SJSA1 (cell line): ENCODE results near the gene KRT10. TPM values are rescaled to one million over a fixed set of nuclear protein-coding genes. Genes with fewer than 3 reads are reported as not detected.
"Not testable (repeated sequence)": the region's sequence is repeated elsewhere in the genome, so short reads cannot be mapped to it uniquely, and the experiment has no call there.

Experiments used
- DNase-seq, 2 experiments: peaks; one replicate each; pipeline ENCODE4 v3.0.0-alpha.2; 2015 to 2020; ENCODE audit warnings: low spot score in 2 of 2, low read depth in 1 of 2
- H3K27ac ChIP-seq: fragments of 250-450 bp; sonication (Bioruptor Pico); 2 replicates; pipeline ENCODE4 v1.5.1; 2020; ENCODE audit warnings: mild to moderate bottlenecking, moderate library complexity
- H3K27me3 ChIP-seq: fragments of 250-450 bp; sonication (Bioruptor Pico); replicated peaks from 2 replicates; pipeline ENCODE4 v1.5.1; 2020; ENCODE audit warnings: mild to moderate bottlenecking, moderate library complexity
- H3K36me3 ChIP-seq: fragments of 250-450 bp; sonication (Bioruptor Pico); 2 replicates; pipeline ENCODE4 v1.5.1; 2020; ENCODE audit warnings: mild to moderate bottlenecking
- H3K4me1 ChIP-seq: fragments of 250-450 bp; sonication (Bioruptor Pico); replicated peaks from 2 replicates; pipeline ENCODE4 v1.6.1; 2021; ENCODE audit warnings: mild to moderate bottlenecking
- H3K4me3 ChIP-seq: fragments of 250-450 bp; sonication (Bioruptor Pico); 2 replicates; pipeline ENCODE4 v1.5.1; 2020; ENCODE audit warnings: mild to moderate bottlenecking
- H3K9me3 ChIP-seq: fragments of 250-450 bp; sonication (Bioruptor Pico); replicated peaks from 2 replicates; pipeline ENCODE4 v1.5.1; 2020; ENCODE audit warnings: mild to moderate bottlenecking
- total RNA-seq: library from RNA; depleted of rRNA; stranded (reverse); fragments of >200 nt; shearing (Covaris generic); gene quantifications from 2 replicates; pipeline ENCODE4 v1.2.3, GENCODE V29; 2014

KRT10 gene
- total RNA-seq, 1 experiment from 2014 or later = 73.0 TPM

GRCh38 chr17:40824015-40824832, 1.8 kb upstream of the KRT10 start:
- Histone ChIP-seq H3K4me3 (no peak overlapping the region), H3K4me1 (peaks cover 47% of the 10 kb centered on the region), H3K36me3 (no peaks in the 10 kb centered on the region), H3K27ac (no peak overlapping the region), H3K9me3 (no peaks in the 10 kb centered on the region), H3K27me3 (no peaks in the 10 kb centered on the region)
- DNase-seq = no peak

GRCh38 chr17:40821536-40821935, 878 bp downstream of the KRT10 start:
- H3K27me3 ChIP-seq = no peaks in the 10 kb centered on the region
- peaks cover 17% of the 10 kb centered on the region for H3K36me3 ChIP-seq
- no peak overlapping the region for H3K4me3 ChIP-seq
- H3K9me3 ChIP-seq = no peaks in the 10 kb centered on the region
- no peak overlapping the region for H3K27ac ChIP-seq
- H3K4me1 ChIP-seq = peaks cover 34% of the 10 kb centered on the region
- peak in 1 of 2 experiments; percentile 28 for DNase-seq

GRCh38 chr17:40820228-40820838, 2.1 kb downstream of the KRT10 start:
- peaks cover 34% of the 10 kb centered on the region for H3K4me1 ChIP-seq
- no peak overlapping the region for H3K27ac ChIP-seq
- DNase-seq = no peak
- H3K36me3 ChIP-seq = peaks cover 18% of the 10 kb centered on the region
- H3K27me3 ChIP-seq = no peaks in the 10 kb centered on the region
- H3K9me3 ChIP-seq = no peaks in the 10 kb centered on the region
- no peak overlapping the region for H3K4me3 ChIP-seq

- Histone ChIP-seq H3K27me3 (no peaks in the 10 kb centered on the region), H3K4me3 (peak overlapping the region; percentile 78), H3K36me3 (peaks cover 18% of the 10 kb centered on the region), H3K27ac (peak overlapping the region; percentile 85), H3K4me1 (peaks cover 34% of the 10 kb centered on the region), H3K9me3 (no peaks in the 10 kb centered on the region)
- DNase-seq = no peak
Observed at GRCh38 chr17:40819528-40820125, 2.8 kb downstream of the KRT10 start.

DNA sequence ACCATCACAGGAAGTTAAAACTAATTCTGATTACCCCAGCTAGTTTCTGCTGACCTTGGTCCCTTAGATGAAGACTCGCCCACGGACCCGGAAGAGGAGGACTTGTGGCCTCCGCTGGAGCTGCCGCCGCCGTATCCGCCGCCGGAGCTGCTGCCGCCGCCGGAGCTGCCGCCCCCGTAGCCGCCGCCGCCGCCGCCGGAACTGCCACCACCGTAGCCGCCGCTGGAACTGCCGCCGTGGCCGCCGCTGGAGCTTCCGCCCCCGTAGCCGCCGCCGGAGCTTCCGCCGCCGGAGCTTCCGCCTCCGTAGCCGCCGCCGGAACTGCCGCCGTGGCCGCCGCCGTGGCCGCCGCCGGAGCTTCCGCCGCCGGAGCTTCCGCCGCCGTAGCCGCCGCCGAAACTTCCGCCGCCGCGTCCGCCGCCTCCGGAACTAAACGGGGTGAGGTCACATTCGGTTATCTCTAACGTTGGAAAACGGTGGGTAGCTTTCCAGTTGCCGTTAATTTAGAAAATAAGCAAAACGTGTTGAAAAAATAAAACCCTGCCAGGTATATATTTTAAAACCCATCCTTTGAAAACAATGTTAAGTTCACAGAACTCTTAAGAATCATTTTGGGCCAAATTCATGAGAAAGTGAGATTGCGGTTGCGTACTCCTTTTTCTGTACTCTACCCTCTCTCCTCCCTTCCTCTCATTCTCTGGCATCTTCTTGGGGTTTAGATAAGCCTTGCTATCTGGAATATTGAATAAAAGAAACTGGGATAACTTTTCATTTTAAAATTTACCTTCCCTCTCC, 3.5 kb downstream of the KRT10 start:
- Histone ChIP-seq H3K36me3 (peaks cover 18% of the 10 kb centered on the region), H3K4me1 (peaks cover 38% of the 10 kb centered on the region), H3K4me3 (peak overlapping the region; percentile 78), H3K27me3 (no peaks in the 10 kb centered on the region), H3K27ac (peak overlapping the region; percentile 85), H3K9me3 (no peaks in the 10 kb centered on the region)
- peak; percentile 76 to 82 for DNase-seq

- DNase-seq = peak in 1 of 2 experiments; percentile 16
Observed at GRCh38 chr17:40818343-40818732, 4.1 kb downstream of the KRT10 start.

GRCh38 chr17:40817103-40817682, 5.2 kb downstream of the KRT10 start:
- Histone ChIP-seq H3K9me3 (no peaks in the 10 kb centered on the region), H3K27ac (no peak overlapping the region), H3K4me1 (peaks cover 39% of the 10 kb centered on the region), H3K4me3 (no peak overlapping the region), H3K36me3 (peaks cover 18% of the 10 kb centered on the region), H3K27me3 (no peaks in the 10 kb centered on the region)
- DNase-seq = no peak

More at GRCh38 chr17:40818343-40818732, 4.1 kb downstream of the KRT10 start:
- Histone ChIP-seq H3K4me1 (peaks cover 42% of the 10 kb centered on the region), H3K9me3 (no peaks in the 10 kb centered on the region), H3K4me3 (peak overlapping the region; percentile 78), H3K27me3 (no peaks in the 10 kb centered on the region), H3K36me3 (peaks cover 18% of the 10 kb centered on the region), H3K27ac (peak overlapping the region; percentile 85)

DNA sequence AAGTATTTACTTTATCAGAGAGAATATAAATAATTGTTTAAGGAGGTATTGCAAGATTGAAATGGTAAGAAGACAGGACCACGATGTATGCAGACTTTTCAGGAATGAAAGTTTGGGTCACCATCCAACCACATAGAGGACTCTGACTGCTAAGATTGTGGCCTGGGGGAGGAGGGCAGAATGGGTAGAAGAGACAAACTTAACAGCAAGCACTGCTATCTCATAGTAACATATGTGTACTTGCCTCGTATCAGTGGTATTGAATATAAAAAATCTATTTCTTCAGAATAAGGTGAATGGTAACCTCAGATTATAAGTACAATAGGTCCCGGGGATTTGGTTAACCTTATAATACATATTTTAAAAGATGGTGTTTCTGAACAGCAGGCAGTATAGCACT, 5.8 kb downstream of the KRT10 start:
- DNase-seq = no peak
- Histone ChIP-seq H3K27ac (no peak overlapping the region), H3K36me3 (peaks cover 18% of the 10 kb centered on the region), H3K4me3 (no peak overlapping the region), H3K27me3 (no peaks in the 10 kb centered on the region), H3K9me3 (no peaks in the 10 kb centered on the region), H3K4me1 (peaks cover 32% of the 10 kb centered on the region)

DNA sequence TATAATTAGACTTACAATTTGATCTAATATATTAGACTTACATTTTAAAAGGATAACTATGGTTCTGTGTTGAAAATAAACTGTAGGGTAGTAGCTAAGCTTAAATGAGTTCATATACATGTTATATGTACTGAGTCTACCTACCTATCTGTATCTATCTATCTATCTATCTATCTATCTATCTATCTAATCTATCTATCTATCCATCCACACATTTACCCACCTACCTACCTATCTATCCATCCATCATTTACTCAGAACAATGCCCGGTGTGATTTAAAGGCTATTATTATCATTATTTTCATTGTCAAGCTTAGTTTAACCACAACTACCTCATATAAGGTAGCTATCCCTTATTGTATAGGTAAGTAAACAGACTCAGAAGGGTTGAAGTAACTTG, 7.0 kb downstream of the KRT10 start:
- H3K4me1 ChIP-seq = peaks cover 30% of the 10 kb centered on the region
- no peak overlapping the region for H3K4me3 ChIP-seq
- H3K36me3 ChIP-seq = peaks cover 18% of the 10 kb centered on the region
- no peaks in the 10 kb centered on the region for H3K9me3 ChIP-seq
- H3K27me3 ChIP-seq = no peaks in the 10 kb centered on the region
- DNase-seq = no peak
- no peak overlapping the region for H3K27ac ChIP-seq

- H3K27me3 ChIP-seq, DNase-seq, H3K9me3 ChIP-seq, H3K27ac ChIP-seq, H3K4me3 ChIP-seq: not testable (repeated sequence)
- Histone ChIP-seq H3K4me1 (peaks cover 30% of the 10 kb centered on the region), H3K36me3 (peaks cover 18% of the 10 kb centered on the region)
Observed at GRCh38 chr17:40814657-40815056, 7.8 kb downstream of the KRT10 start.

- peak in 1 of 2 experiments; percentile 33 for DNase-seq
- Histone ChIP-seq H3K27me3 (no peaks in the 10 kb centered on the region), H3K36me3 (peaks cover 18% of the 10 kb centered on the region), H3K27ac (no peak overlapping the region), H3K9me3 (no peaks in the 10 kb centered on the region), H3K4me1 (peaks cover 33% of the 10 kb centered on the region), H3K4me3 (no peak overlapping the region)
Observed at GRCh38 chr17:40813804-40814203, 8.6 kb downstream of the KRT10 start.

- Histone ChIP-seq H3K4me1 (peaks cover 36% of the 10 kb centered on the region), H3K36me3 (peaks cover 11% of the 10 kb centered on the region), H3K27me3 (no peaks in the 10 kb centered on the region), H3K27ac (no peak overlapping the region), H3K4me3 (no peak overlapping the region), H3K9me3 (no peaks in the 10 kb centered on the region)
- DNase-seq = no peak
Observed at GRCh38 chr17:40812639-40813038, 9.8 kb downstream of the KRT10 start.

DNA sequence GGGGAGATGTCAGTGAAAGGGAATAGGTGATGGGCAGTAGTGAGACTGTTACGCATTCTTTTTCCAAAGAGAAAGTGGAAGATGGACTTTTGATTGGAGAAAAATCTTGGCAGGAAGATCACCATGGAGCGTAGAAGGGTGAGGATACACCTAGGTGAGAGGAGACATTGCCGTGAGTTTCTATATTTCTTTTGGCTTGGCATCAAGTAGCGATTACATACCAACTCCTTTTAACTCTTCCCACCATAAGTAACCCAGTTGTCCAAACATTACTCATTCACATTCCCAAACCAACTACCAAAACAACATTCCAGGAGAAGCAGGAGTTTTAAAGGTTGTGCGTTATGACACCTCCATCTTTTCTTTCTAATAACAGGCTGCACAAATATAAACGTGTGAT, 11.9 kb downstream of the KRT10 start:
- Histone ChIP-seq H3K27ac (peak overlapping the region; percentile 78), H3K27me3 (no peaks in the 10 kb centered on the region), H3K4me1 (peaks cover 36% of the 10 kb centered on the region), H3K36me3 (no peaks in the 10 kb centered on the region), H3K9me3 (no peaks in the 10 kb centered on the region), H3K4me3 (no peak overlapping the region)
- peak in 1 of 2 experiments; percentile 66 for DNase-seq
